HepG2 (cell line): Measurements from ENCODE around the gene CEBPG. TPM values are rescaled to one million over a fixed set of nuclear protein-coding genes. Genes with fewer than 3 reads are reported as not detected.
A peak's percentile ranks its signal among the peaks of the same experiment; 100 is the strongest.

Experiments
- EHMT2 ChIP-seq: fragments of 200-600 bp; sonication (generic); IDR thresholded peaks from 2 replicates; pipeline ENCODE4 v1.7.0; 2017; ENCODE audit warnings: antibody characterized with exemption, low read depth, low read length, borderline replicate concordance
- EZH2 ChIP-seq: conservative IDR thresholded peaks from 2 replicates; pipeline ENCODE4 v1.6.1; 2012; ENCODE audit warnings: mild to moderate bottlenecking, low read depth, low read length, moderate library complexity
- HHEX ChIP-seq: IDR thresholded peaks from 2 replicates; pipeline ENCODE4 v1.6.1; 2016; ENCODE audit warnings: control low read depth
- NONO ChIP-seq, 2 experiments: fragments of 450-650 bp in 1 of 2; sonication (generic) in 1 of 2; formaldehyde crosslinking in 1 of 2; IDR thresholded peaks in 1 of 2; conservative IDR thresholded peaks in 1 of 2; 2 replicates each; pipeline versions ENCODE4 v1.6.1 to v1.8.0; 2017 to 2022; ENCODE audit warnings: mild to moderate bottlenecking in 1 of 2, missing genetic modification reagents in 1 of 2, moderate library complexity in 1 of 2
- RARA ChIP-seq: IDR thresholded peaks from 2 replicates; pipeline ENCODE4 v1.6.1; 2016; ENCODE audit warnings: missing genetic modification reagents, missing compliant biosample characterization
- RFX3 ChIP-seq: IDR thresholded peaks from 2 replicates; pipeline ENCODE4 v1.6.1; 2016; ENCODE audit warnings: missing biosample characterization, missing genetic modification reagents
- RFXANK ChIP-seq: IDR thresholded peaks from 2 replicates; pipeline ENCODE4 v1.6.1; 2016
- SALL2 ChIP-seq: sonication (generic); formaldehyde crosslinking; IDR thresholded peaks from 2 replicates; pipeline ENCODE4 v1.8.1; 2023; ENCODE audit warnings: mild to moderate bottlenecking, missing genetic modification reagents, inconsistent platforms
- ZBTB1 ChIP-seq: sonication (generic); formaldehyde crosslinking; IDR thresholded peaks from 2 replicates; pipeline ENCODE4 v1.4.0; 2020; ENCODE audit warnings: missing genetic modification reagents, borderline replicate concordance
- ZNF10 ChIP-seq: sonication (generic); formaldehyde crosslinking; IDR thresholded peaks from 2 replicates; pipeline ENCODE4 v1.4.0; 2020; ENCODE audit warnings: mild to moderate bottlenecking, low read depth, missing genetic modification reagents, borderline replicate concordance
- ZNF264 ChIP-seq: sonication (generic); formaldehyde crosslinking; IDR thresholded peaks from 2 replicates; pipeline ENCODE4 v1.4.0; 2020; ENCODE audit warnings: missing genetic modification reagents
- ZNF569 ChIP-seq: sonication (generic); formaldehyde crosslinking; IDR thresholded peaks from 2 replicates; pipeline ENCODE4 v1.5.0; 2020; ENCODE audit warnings: mild to moderate bottlenecking, missing genetic modification reagents, moderate library complexity, borderline replicate concordance
- polyA plus RNA-seq, 8 experiments: library from polyadenylated mRNA; depleted of rRNA in 3 of 8; stranded (reverse) in 7 of 8; unstranded in 1 of 8; fragments of >200 nt; fragmentation: Illumina TruSeq in 4 of 8; extraction: Trizol in 4 of 8; gene quantifications; 2 replicates each; pipeline versions ENCODE4 v1.2.1 to v1.2.3, GENCODE V29; 2011 to 2016; ENCODE audit warnings: low read depth in 4 of 8, missing spikeins in 1 of 8, mixed read lengths in 1 of 8; ENCODE audit not compliant: insufficient read depth in 1 of 8
- total RNA-seq, 5 experiments: library from RNA; depleted of rRNA; stranded (reverse); fragments of >200 nt; fragmentation: Illumina TruSeq; extraction: Trizol; gene quantifications; 2 replicates each; pipeline ENCODE4 v1.2.3, GENCODE V29; 2016; ENCODE audit warnings: low read depth in 1 of 5
- TF ChIP-seq, protein P1 (sequence below): sonication (generic); formaldehyde crosslinking; IDR thresholded peaks from 2 replicates; pipeline ENCODE4 v1.5.0; 2020; ENCODE audit warnings: mild to moderate bottlenecking, missing genetic modification reagents
- TF ChIP-seq, protein P2 (sequence below): sonication (generic); formaldehyde crosslinking; IDR thresholded peaks from 2 replicates; pipeline ENCODE4 v1.4.0; 2020; ENCODE audit warnings: missing genetic modification reagents, borderline replicate concordance
- TF ChIP-seq, protein P3 (sequence below): sonication (generic); formaldehyde crosslinking; IDR thresholded peaks from 2 replicates; pipeline ENCODE4 v1.5.0; 2020; ENCODE audit warnings: missing genetic modification reagents, mild to moderate bottlenecking, borderline replicate concordance
- TF ChIP-seq, protein P4 (sequence below): IDR thresholded peaks from 2 replicates; pipeline ENCODE4 v1.6.1; 2016; ENCODE audit warnings: missing compliant biosample characterization, missing genetic modification reagents, borderline replicate concordance
- TF ChIP-seq, protein P5 (sequence below): sonication (generic); formaldehyde crosslinking; IDR thresholded peaks from 2 replicates; pipeline ENCODE4 v1.9.0; 2021; ENCODE audit warnings: missing genetic modification reagents, mild to moderate bottlenecking, borderline replicate concordance

The CEBPG gene
- total and polyA plus RNA-seq, 2 of the 13 experiments (the other 11 are each of a cell fraction or from before 2014, with no cell fraction given): 25.7 to 34.3 TPM

DNA sequence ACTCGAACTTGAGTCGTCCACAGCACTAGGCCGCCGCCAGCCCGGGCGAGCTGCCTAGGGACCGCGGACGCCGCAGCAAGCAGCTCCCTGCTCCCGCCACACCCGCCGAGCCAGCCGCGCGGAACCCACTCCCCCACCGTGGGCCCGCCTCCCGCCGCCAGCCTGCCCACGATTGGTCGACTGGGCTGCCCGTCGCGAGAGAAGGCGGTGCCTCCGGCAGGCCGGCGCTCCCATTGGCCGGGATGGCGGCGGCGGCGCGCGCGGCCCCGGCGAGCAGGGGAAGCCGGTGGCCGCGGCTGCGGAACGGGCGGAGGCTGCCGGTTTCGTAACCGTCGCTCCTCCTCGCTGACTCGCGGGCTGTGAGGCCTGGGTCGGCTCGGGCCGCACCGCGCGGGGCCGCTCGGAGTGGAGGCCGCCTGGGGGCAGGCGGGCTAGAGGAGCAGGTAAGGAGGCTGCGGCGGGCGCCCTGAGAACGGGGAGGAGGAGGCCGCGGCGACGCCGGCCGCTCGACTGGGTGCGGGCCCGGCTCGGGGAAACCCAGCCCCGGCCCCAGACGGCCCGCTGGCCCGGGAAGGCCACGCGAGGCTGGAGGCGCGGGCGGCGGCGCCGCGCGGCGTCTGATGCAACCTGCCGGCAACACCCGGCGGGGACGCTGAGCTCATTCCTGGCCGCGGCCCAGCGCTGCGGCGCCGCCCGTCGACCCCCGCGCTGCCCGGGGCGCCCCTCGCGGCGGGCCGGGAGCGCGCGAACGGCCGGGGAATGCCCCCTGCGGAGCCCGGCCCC, at the start of gene CEBPG (continued):
- TF ChIP-seq, protein P1, sequence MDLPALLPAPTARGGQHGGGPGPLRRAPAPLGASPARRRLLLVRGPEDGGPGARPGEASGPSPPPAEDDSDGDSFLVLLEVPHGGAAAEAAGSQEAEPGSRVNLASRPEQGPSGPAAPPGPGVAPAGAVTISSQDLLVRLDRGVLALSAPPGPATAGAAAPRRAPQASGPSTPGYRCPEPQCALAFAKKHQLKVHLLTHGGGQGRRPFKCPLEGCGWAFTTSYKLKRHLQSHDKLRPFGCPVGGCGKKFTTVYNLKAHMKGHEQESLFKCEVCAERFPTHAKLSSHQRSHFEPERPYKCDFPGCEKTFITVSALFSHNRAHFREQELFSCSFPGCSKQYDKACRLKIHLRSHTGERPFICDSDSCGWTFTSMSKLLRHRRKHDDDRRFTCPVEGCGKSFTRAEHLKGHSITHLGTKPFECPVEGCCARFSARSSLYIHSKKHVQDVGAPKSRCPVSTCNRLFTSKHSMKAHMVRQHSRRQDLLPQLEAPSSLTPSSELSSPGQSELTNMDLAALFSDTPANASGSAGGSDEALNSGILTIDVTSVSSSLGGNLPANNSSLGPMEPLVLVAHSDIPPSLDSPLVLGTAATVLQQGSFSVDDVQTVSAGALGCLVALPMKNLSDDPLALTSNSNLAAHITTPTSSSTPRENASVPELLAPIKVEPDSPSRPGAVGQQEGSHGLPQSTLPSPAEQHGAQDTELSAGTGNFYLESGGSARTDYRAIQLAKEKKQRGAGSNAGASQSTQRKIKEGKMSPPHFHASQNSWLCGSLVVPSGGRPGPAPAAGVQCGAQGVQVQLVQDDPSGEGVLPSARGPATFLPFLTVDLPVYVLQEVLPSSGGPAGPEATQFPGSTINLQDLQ (CRISPR knock-in tag): no peak
- TF ChIP-seq NONO (IDR thresholded peaks at IDR 0.05) (no peak), NONO (CRISPR knock-in tag; conservative IDR thresholded peaks at IDR 0.05) (0 out of 2 replicates have a peak, but pooled peaks have one; percentile 38), ZNF569 (CRISPR knock-in tag) (no peak), ZNF264 (no peak), HHEX (CRISPR knock-in tag) (no peak), RFXANK (CRISPR knock-in tag) (no peak; the same call in 1 of the 2 replicates), ZNF10 (CRISPR knock-in tag) (no peak), EZH2 (no peak), SALL2 (CRISPR knock-in tag) (peak; percentile 92), RFX3 (no peak), ZBTB1 (no peak; the same call in 1 of the 2 replicates), EHMT2 (no peak), RARA (CRISPR knock-in tag) (no peak)
- TF ChIP-seq, protein P2, sequence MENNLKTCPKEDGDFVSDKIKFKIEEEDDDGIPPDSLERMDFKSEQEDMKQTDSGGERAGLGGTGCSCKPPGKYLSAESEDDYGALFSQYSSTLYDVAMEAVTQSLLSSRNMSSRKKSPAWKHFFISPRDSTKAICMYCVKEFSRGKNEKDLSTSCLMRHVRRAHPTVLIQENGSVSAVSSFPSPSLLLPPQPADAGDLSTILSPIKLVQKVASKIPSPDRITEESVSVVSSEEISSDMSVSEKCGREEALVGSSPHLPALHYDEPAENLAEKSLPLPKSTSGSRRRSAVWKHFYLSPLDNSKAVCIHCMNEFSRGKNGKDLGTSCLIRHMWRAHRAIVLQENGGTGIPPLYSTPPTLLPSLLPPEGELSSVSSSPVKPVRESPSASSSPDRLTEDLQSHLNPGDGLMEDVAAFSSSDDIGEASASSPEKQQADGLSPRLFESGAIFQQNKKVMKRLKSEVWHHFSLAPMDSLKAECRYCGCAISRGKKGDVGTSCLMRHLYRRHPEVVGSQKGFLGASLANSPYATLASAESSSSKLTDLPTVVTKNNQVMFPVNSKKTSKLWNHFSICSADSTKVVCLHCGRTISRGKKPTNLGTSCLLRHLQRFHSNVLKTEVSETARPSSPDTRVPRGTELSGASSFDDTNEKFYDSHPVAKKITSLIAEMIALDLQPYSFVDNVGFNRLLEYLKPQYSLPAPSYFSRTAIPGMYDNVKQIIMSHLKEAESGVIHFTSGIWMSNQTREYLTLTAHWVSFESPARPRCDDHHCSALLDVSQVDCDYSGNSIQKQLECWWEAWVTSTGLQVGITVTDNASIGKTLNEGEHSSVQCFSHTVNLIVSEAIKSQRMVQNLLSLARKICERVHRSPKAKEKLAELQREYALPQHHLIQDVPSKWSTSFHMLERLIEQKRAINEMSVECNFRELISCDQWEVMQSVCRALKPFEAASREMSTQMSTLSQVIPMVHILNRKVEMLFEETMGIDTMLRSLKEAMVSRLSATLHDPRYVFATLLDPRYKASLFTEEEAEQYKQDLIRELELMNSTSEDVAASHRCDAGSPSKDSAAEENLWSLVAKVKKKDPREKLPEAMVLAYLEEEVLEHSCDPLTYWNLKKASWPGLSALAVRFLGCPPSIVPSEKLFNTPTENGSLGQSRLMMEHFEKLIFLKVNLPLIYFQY (CRISPR knock-in tag): no peak
- TF ChIP-seq, protein P3, sequence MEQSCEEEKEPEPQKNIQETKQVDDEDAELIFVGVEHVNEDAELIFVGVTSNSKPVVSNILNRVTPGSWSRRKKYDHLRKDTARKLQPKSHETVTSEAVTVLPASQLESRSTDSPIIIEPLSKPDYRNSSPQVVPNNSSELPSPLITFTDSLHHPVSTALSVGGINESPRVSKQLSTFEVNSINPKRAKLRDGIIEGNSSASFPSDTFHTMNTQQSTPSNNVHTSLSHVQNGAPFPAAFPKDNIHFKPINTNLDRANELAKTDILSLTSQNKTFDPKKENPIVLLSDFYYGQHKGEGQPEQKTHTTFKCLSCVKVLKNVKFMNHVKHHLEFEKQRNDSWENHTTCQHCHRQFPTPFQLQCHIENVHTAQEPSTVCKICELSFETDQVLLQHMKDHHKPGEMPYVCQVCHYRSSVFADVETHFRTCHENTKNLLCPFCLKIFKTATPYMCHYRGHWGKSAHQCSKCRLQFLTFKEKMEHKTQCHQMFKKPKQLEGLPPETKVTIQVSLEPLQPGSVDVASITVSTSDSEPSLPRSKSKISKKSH (CRISPR knock-in tag): no peak
- TF ChIP-seq, protein P4, sequence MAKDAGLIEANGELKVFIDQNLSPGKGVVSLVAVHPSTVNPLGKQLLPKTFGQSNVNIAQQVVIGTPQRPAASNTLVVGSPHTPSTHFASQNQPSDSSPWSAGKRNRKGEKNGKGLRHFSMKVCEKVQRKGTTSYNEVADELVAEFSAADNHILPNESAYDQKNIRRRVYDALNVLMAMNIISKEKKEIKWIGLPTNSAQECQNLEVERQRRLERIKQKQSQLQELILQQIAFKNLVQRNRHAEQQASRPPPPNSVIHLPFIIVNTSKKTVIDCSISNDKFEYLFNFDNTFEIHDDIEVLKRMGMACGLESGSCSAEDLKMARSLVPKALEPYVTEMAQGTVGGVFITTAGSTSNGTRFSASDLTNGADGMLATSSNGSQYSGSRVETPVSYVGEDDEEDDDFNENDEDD: peak; percentile 86
- TF ChIP-seq, protein P5, sequence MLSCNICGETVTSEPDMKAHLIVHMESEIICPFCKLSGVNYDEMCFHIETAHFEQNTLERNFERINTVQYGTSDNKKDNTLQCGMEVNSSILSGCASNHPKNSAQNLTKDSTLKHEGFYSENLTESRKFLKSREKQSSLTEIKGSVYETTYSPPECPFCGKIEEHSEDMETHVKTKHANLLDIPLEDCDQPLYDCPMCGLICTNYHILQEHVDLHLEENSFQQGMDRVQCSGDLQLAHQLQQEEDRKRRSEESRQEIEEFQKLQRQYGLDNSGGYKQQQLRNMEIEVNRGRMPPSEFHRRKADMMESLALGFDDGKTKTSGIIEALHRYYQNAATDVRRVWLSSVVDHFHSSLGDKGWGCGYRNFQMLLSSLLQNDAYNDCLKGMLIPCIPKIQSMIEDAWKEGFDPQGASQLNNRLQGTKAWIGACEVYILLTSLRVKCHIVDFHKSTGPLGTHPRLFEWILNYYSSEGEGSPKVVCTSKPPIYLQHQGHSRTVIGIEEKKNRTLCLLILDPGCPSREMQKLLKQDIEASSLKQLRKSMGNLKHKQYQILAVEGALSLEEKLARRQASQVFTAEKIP (CRISPR knock-in tag): no peak
